HepG2 (cell line): Measurements from ENCODE around the gene CDRT4. TPM values are rescaled to one million over a fixed set of nuclear protein-coding genes. Genes with fewer than 3 reads are reported as not detected.

Experiments used
- ATAC-seq: fragments of 200-7000 bp; cut with Tn5 transposase; 3 replicates; pipeline ENCODE4 v1.9.1; 2020; ENCODE audit warnings: mild to moderate bottlenecking, moderate library complexity
- BruUV-seq: library from RNA; stranded (reverse); fragments of 400-500 nt; replicated peaks from 2 replicates; lab custom pipeline; 2021; lab: Mats Ljungman, UMichigan
- CTCF ChIA-PET: fragments of 300-600 bp; formaldehyde crosslinking; extraction: SDS; loops from one replicate; lab custom pipeline; 2021; ENCODE audit warnings: low total read pairs, inconsistent platforms, low intra/inter-chr PET ratio; lab: Yijun Ruan, JAX
- POLR2A ChIA-PET: fragments of 350-600 bp; sonication (Branson Sonifier 250); formaldehyde crosslinking; loops from one replicate; lab custom pipeline; 2020; ENCODE audit warnings: antibody characterized with exemption, inconsistent platforms; lab: Yijun Ruan, JAX
- DNase-seq: peaks from one replicate; pipeline ENCODE4 v3.0.0-alpha.2; 2015; ENCODE audit warnings: low spot score
- FAIRE-seq: peaks from 3 replicates; lab custom pipeline; 2011; peaks lifted over from hg19 to GRCh38; lab: Jason Lieb, UNC
- H2AFZ ChIP-seq: one replicate; pipeline ENCODE4 v1.6.1; 2011; ENCODE audit warnings: low read length, inconsistent platforms
- H3K27ac ChIP-seq: fragments of 300-600 bp; 3 replicates; pipeline ENCODE4 v1.8.0; 2011; ENCODE audit warnings: mixed run types, mild to moderate bottlenecking, mixed read lengths, low read length, inconsistent platforms; ENCODE audit not compliant: insufficient read depth; ENCODE audit errors: extremely low read length
- H3K27me3 ChIP-seq, 2 experiments: fragments of 200-600 bp in 1 of 2; 2 replicates in 1 of 2; 3 replicates in 1 of 2; pipeline versions ENCODE4 v1.6.0 to v1.8.0; 2011; ENCODE audit warnings: low read length in 2 of 2, mild to moderate bottlenecking in 2 of 2, moderate library complexity in 2 of 2, inconsistent platforms in 1 of 2; ENCODE audit not compliant: insufficient read depth in 2 of 2, control insufficient read depth in 1 of 2
- H3K36me3 ChIP-seq, 2 experiments: fragments of 200-600 bp in 1 of 2; replicated peaks in 1 of 2; 2 replicates in 1 of 2; 3 replicates in 1 of 2; pipeline versions ENCODE4 v1.5.1 to v1.8.0; 2011; ENCODE audit warnings: low read length in 2 of 2, inconsistent platforms in 1 of 2; ENCODE audit not compliant: insufficient read depth in 2 of 2, control insufficient read depth in 1 of 2
- H3K4me1 ChIP-seq: 2 replicates; pipeline ENCODE4 v1.5.1; 2012; ENCODE audit warnings: low read length, inconsistent platforms; ENCODE audit not compliant: insufficient read depth
- H3K4me2 ChIP-seq: 2 replicates; pipeline ENCODE4 v1.6.0; 2011; ENCODE audit warnings: low read depth, low read length, inconsistent platforms
- H3K4me3 ChIP-seq, 3 experiments: fragments of 200-600 bp in 1 of 3; sonication (generic), shearing (Covaris generic) in 1 of 3; replicated peaks in 1 of 3; 2 replicates each; pipeline ENCODE4 v1.5.1; 2011 to 2016; ENCODE audit warnings: low read length in 3 of 3, inconsistent platforms in 2 of 3, low read depth in 2 of 3, mild to moderate bottlenecking in 2 of 3, control low read depth in 1 of 3, mixed read lengths in 1 of 3; ENCODE audit not compliant: insufficient read depth in 1 of 3
- H3K79me2 ChIP-seq: one replicate; pipeline ENCODE4 v1.6.1; 2011; ENCODE audit warnings: low read length, inconsistent platforms; ENCODE audit not compliant: insufficient read depth
- H3K9ac ChIP-seq: 2 replicates; pipeline ENCODE4 v1.6.0; 2011; ENCODE audit warnings: mild to moderate bottlenecking, low read depth, low read length, inconsistent platforms; ENCODE audit not compliant: insufficient read depth
- H3K9me3 ChIP-seq: 2 replicates; pipeline ENCODE4 v1.5.1; 2012; ENCODE audit warnings: mild to moderate bottlenecking, low read length
- H4K20me1 ChIP-seq: 2 replicates; pipeline ENCODE4 v1.6.0; 2011; ENCODE audit warnings: inconsistent platforms, mild to moderate bottlenecking, low read length, moderate library complexity; ENCODE audit not compliant: insufficient read depth
- AFF4 ChIP-seq: sonication (generic); formaldehyde crosslinking; IDR thresholded peaks from 2 replicates; pipeline ENCODE4 v1.4.0; 2020; ENCODE audit warnings: missing genetic modification reagents
- CENPX ChIP-seq: sonication (generic); formaldehyde crosslinking; IDR thresholded peaks from 2 replicates; pipeline ENCODE4 v1.9.0; 2021; ENCODE audit warnings: mild to moderate bottlenecking, missing genetic modification reagents, moderate library complexity
- CREBL2 ChIP-seq: sonication (generic); formaldehyde crosslinking; IDR thresholded peaks from 2 replicates; pipeline ENCODE4 v1.8.1; 2023; ENCODE audit warnings: missing genetic modification reagents, mild to moderate bottlenecking, borderline replicate concordance
- ESRRA ChIP-seq: sonication (generic); formaldehyde crosslinking; IDR thresholded peaks from 2 replicates; pipeline ENCODE4 v1.5.1; 2020; ENCODE audit warnings: mild to moderate bottlenecking, low read depth, missing genetic modification reagents
- MAF1 ChIP-seq: sonication (generic); formaldehyde crosslinking; IDR thresholded peaks from 2 replicates; pipeline ENCODE4 v1.5.0; 2020; ENCODE audit warnings: missing genetic modification reagents, borderline replicate concordance
- MEIS1 ChIP-seq: sonication (generic); formaldehyde crosslinking; IDR thresholded peaks from 2 replicates; pipeline ENCODE4 v1.9.0; 2021; ENCODE audit warnings: mild to moderate bottlenecking, missing genetic modification reagents, moderate library complexity, borderline replicate concordance
- MLX ChIP-seq: IDR thresholded peaks from 2 replicates; pipeline ENCODE4 v1.6.1; 2016
- RBAK ChIP-seq: sonication (generic); formaldehyde crosslinking; IDR thresholded peaks from 2 replicates; pipeline ENCODE4 v1.5.1; 2020; ENCODE audit warnings: mild to moderate bottlenecking, missing genetic modification reagents
- REL ChIP-seq: sonication (generic); formaldehyde crosslinking; conservative IDR thresholded peaks from 2 replicates; pipeline ENCODE4 v1.8.0; 2022; ENCODE audit warnings: mild to moderate bottlenecking, missing genetic modification reagents, moderate library complexity
- TOPORS ChIP-seq: sonication (generic); formaldehyde crosslinking; IDR thresholded peaks from 2 replicates; pipeline ENCODE4 v1.8.0; 2023; ENCODE audit warnings: mild to moderate bottlenecking, missing genetic modification reagents
- YY1 ChIP-seq: IDR thresholded peaks from 2 replicates; pipeline ENCODE4 v1.6.1; 2011; ENCODE audit warnings: low read length, low read depth, moderate library complexity, mild to moderate bottlenecking; ENCODE audit not compliant: insufficient read depth, insufficient replicate concordance
- ZMYM2 ChIP-seq: sonication (generic); formaldehyde crosslinking; IDR thresholded peaks from 2 replicates; pipeline ENCODE4 v1.8.0; 2022; ENCODE audit warnings: mild to moderate bottlenecking, missing genetic modification reagents
- ZNF121 ChIP-seq: sonication (generic); formaldehyde crosslinking; IDR thresholded peaks from 2 replicates; pipeline ENCODE4 v1.5.0; 2020; ENCODE audit warnings: mild to moderate bottlenecking, missing genetic modification reagents
- ZNF451 ChIP-seq: sonication (generic); formaldehyde crosslinking; IDR thresholded peaks from 2 replicates; pipeline ENCODE4 v1.5.0; 2020; ENCODE audit warnings: mild to moderate bottlenecking, missing genetic modification reagents
- ZNF546 ChIP-seq: sonication (generic); formaldehyde crosslinking; conservative IDR thresholded peaks from 2 replicates; pipeline ENCODE4 v1.8.1; 2023; ENCODE audit warnings: mild to moderate bottlenecking, missing genetic modification reagents
- ZNF616 ChIP-seq: sonication (generic); formaldehyde crosslinking; IDR thresholded peaks from 2 replicates; pipeline ENCODE4 v1.5.0; 2020; ENCODE audit warnings: low read depth, mild to moderate bottlenecking, missing genetic modification reagents
- ZNF891 ChIP-seq: sonication (generic); formaldehyde crosslinking; IDR thresholded peaks from 2 replicates; pipeline ENCODE4 v1.5.0; 2020; ENCODE audit warnings: mild to moderate bottlenecking, missing genetic modification reagents
- WGBS: methylation state at CpG from one replicate; pipeline ENCODE4 v1.1.6; 2017; ENCODE audit warnings: low lambda C conversion rate; 5-methylcytosine and 5-hydroxymethylcytosine counted together
- in situ Hi-C: cut with HindIII; loops from 2 replicates; pipeline ENCODE4 v1.10.0; 2017; ENCODE audit warnings: low pct_unique_long_range_greater_than_20kb; ENCODE audit not compliant: extremely low pct_ligation_motif_present
- intact Hi-C: fragments of 100-400 bp; cut with micrococcal nuclease; formaldehyde crosslinking; loops from one replicate; pipeline ENCODE4 v1.10.0; 2022; ENCODE audit not compliant: unreplicated experiment
- polyA plus RNA-seq, 8 experiments: library from polyadenylated mRNA; depleted of rRNA in 3 of 8; stranded (reverse) in 7 of 8; unstranded in 1 of 8; fragments of >200 nt; fragmentation: Illumina TruSeq in 4 of 8; extraction: Trizol in 4 of 8; gene quantifications; 2 replicates each; pipeline versions ENCODE4 v1.2.1 to v1.2.3, GENCODE V29; 2011 to 2016; ENCODE audit warnings: low read depth in 4 of 8, missing spikeins in 1 of 8, mixed read lengths in 1 of 8; ENCODE audit not compliant: insufficient read depth in 1 of 8
- total RNA-seq, 5 experiments: library from RNA; depleted of rRNA; stranded (reverse); fragments of >200 nt; fragmentation: Illumina TruSeq; extraction: Trizol; gene quantifications; 2 replicates each; pipeline ENCODE4 v1.2.3, GENCODE V29; 2016; ENCODE audit warnings: low read depth in 1 of 5

CDRT4 gene
- total and polyA plus RNA-seq, 2 of the 13 experiments (the other 11 are each of a cell fraction or from before 2014, with no cell fraction given) = 5.8 to 12.1 TPM

- ChIA-PET CTCF (no interaction called here), POLR2A (no interaction called here)
- intact Hi-C loops (no loop called here), in situ Hi-C loops (no loop called here)
- no peak overlapping the region for H3K4me2 ChIP-seq
- H3K27ac ChIP-seq = no peak overlapping the region
- no peaks in the 10 kb centered on the region for H3K4me1 ChIP-seq
- no peak for ATAC-seq
- no peaks in the 10 kb centered on the region for H4K20me1 ChIP-seq
- no peaks in the 10 kb centered on the region for H3K36me3 ChIP-seq
- H3K9me3 ChIP-seq = no peaks in the 10 kb centered on the region
- H3K9ac ChIP-seq = no peak overlapping the region
- no TSS peak for BruUV-seq
- FAIRE-seq = no peak
- WGBS = 43% methylated on average over 7 of the region's 7 CpGs
- H3K27me3 ChIP-seq = no peaks in the 10 kb centered on the region
- no peak for DNase-seq
- no peak overlapping the region for H2AFZ ChIP-seq
- no peak overlapping the region for H3K4me3 ChIP-seq
- H3K79me2 ChIP-seq = no peaks in the 10 kb centered on the region
- TF ChIP-seq ZNF451 (CRISPR knock-in tag) (no peak), AFF4 (CRISPR knock-in tag) (no peak), YY1 (no peak), ZMYM2 (no peak), ZNF891 (CRISPR knock-in tag) (no peak), ZNF616 (CRISPR knock-in tag) (no peak), MAF1 (CRISPR knock-in tag) (no peak), ZNF121 (no peak), CENPX (CRISPR knock-in tag) (no peak), RBAK (CRISPR knock-in tag) (no peak), ZNF546 (CRISPR knock-in tag) (no peak), REL (CRISPR knock-in tag) (no peak), ESRRA (CRISPR knock-in tag) (no peak), CREBL2 (no peak), MLX (CRISPR knock-in tag) (no peak), MEIS1 (CRISPR knock-in tag) (no peak), TOPORS (CRISPR knock-in tag) (no peak)
These were observed 55.8 kb downstream of the CDRT4 start for GRCh38 chr17:15411384-15412198.
